WTC11 (cell line): ENCODE measurements around the gene PINK1. TPM values are rescaled to one million over a fixed set of nuclear protein-coding genes. Genes with fewer than 3 reads are reported as not detected.

Experiments used
- ATAC-seq: fragments of 200-7000 bp; cut with Tn5 transposase; 2 replicates; pipeline ENCODE4 v1.10.0; 2021; ENCODE audit warnings: mild to moderate bottlenecking, moderate library complexity
- CTCF ChIA-PET: fragments of 300-600 bp; sonication (Branson Sonifier 250); formaldehyde crosslinking; loops from one replicate; lab custom pipeline; 2021; ENCODE audit warnings: antibody characterized with exemption; lab: Charles Lee
- POLR2A ChIA-PET: fragments of 350-600 bp; sonication (Branson Sonifier 250); formaldehyde crosslinking; loops from one replicate; lab custom pipeline; 2021; ENCODE audit warnings: antibody characterized with exemption; lab: Charles Lee
- DNase-seq: peaks from one replicate; pipeline ENCODE4 v3.0.0; 2021; ENCODE audit warnings: low spot score
- H3K27ac Mint-ChIP-seq: 2 replicates; pipeline ENCODE4 v1.8.0; 2021; ENCODE audit warnings: mixed read lengths
- H3K27me3 Mint-ChIP-seq: 2 replicates; pipeline ENCODE4 v1.8.0; 2021; ENCODE audit warnings: low read depth, mild to moderate bottlenecking, moderate library complexity, mixed read lengths
- H3K36me3 Mint-ChIP-seq: 2 replicates; pipeline ENCODE4 v1.8.0; 2021; ENCODE audit warnings: mixed read lengths
- H3K4me1 Mint-ChIP-seq: 2 replicates; pipeline ENCODE4 v1.8.0; 2022; ENCODE audit warnings: mixed read lengths
- H3K4me3 Mint-ChIP-seq: 2 replicates; pipeline ENCODE4 v1.8.0; 2021; ENCODE audit warnings: mild to moderate bottlenecking, moderate library complexity, mixed read lengths
- H3K9me3 Mint-ChIP-seq: 2 replicates; pipeline ENCODE4 v1.8.0; 2021; ENCODE audit warnings: mixed read lengths
- AFF4 ChIP-seq: sonication (generic); formaldehyde crosslinking; IDR thresholded peaks from 2 replicates; pipeline ENCODE4 v1.8.1; 2023; ENCODE audit warnings: mild to moderate bottlenecking, missing genetic modification reagents, borderline replicate concordance
- E2F4 ChIP-seq: sonication (generic); formaldehyde crosslinking; IDR thresholded peaks from 2 replicates; pipeline ENCODE4 v1.8.1; 2022; ENCODE audit warnings: low read depth, mild to moderate bottlenecking, moderate library complexity, missing genetic modification reagents, borderline replicate concordance
- E2F5 ChIP-seq: sonication (generic); formaldehyde crosslinking; IDR thresholded peaks from 2 replicates; pipeline ENCODE4 v1.8.1; 2022; ENCODE audit warnings: mild to moderate bottlenecking, moderate library complexity, missing genetic modification reagents
- EMX1 ChIP-seq: fragments of 250-450 bp; sonication (Bioruptor Pico); IDR thresholded peaks from 2 replicates; pipeline ENCODE4 v1.8.0; 2021; ENCODE audit warnings: mild to moderate bottlenecking
- ETV6 ChIP-seq: sonication (generic); formaldehyde crosslinking; IDR thresholded peaks from 2 replicates; pipeline ENCODE4 v1.8.1; 2022; ENCODE audit warnings: mild to moderate bottlenecking, missing genetic modification reagents
- FOXJ3 ChIP-seq: sonication (generic); formaldehyde crosslinking; IDR thresholded peaks from 2 replicates; pipeline ENCODE4 v1.9.0; 2021; ENCODE audit warnings: missing genetic modification reagents, mild to moderate bottlenecking, borderline replicate concordance
- FOXP1 ChIP-seq: sonication (generic); formaldehyde crosslinking; IDR thresholded peaks from 2 replicates; pipeline ENCODE4 v1.8.0; 2022; ENCODE audit warnings: missing genetic modification reagents, mild to moderate bottlenecking, moderate library complexity, borderline replicate concordance
- JAZF1 ChIP-seq: fragments of 250-450 bp; sonication (Bioruptor Pico); IDR thresholded peaks from 2 replicates; pipeline ENCODE4 v1.9.0; 2021; ENCODE audit warnings: moderate library complexity, mild to moderate bottlenecking, inconsistent platforms
- KAT7 ChIP-seq: sonication (generic); formaldehyde crosslinking; IDR thresholded peaks from 2 replicates; pipeline ENCODE4 v1.8.1; 2023; ENCODE audit warnings: missing genetic modification reagents, mild to moderate bottlenecking, borderline replicate concordance
- RELA ChIP-seq: sonication (generic); formaldehyde crosslinking; IDR thresholded peaks from 2 replicates; pipeline ENCODE4 v1.8.1; 2022; ENCODE audit warnings: missing genetic modification reagents, mild to moderate bottlenecking, borderline replicate concordance
- SMAD3 ChIP-seq: sonication (generic); formaldehyde crosslinking; IDR thresholded peaks from 2 replicates; pipeline ENCODE4 v1.8.0; 2022; ENCODE audit warnings: missing genetic modification reagents, mild to moderate bottlenecking, borderline replicate concordance
- ZNF219 ChIP-seq: sonication (generic); formaldehyde crosslinking; IDR thresholded peaks from 2 replicates; pipeline ENCODE4 v1.8.0; 2023; ENCODE audit warnings: missing genetic modification reagents, mild to moderate bottlenecking, borderline replicate concordance
- ZNF423 ChIP-seq: fragments of 250-450 bp; sonication (Bioruptor Pico); IDR thresholded peaks from 2 replicates; pipeline ENCODE4 v2.1.2; 2022; ENCODE audit warnings: mild to moderate bottlenecking, moderate library complexity
- ZNF532 ChIP-seq: fragments of 250-450 bp; sonication (Bioruptor Pico); IDR thresholded peaks from 2 replicates; pipeline ENCODE4 v1.9.0; 2021; ENCODE audit warnings: mild to moderate bottlenecking, borderline replicate concordance
- total RNA-seq: library from RNA; stranded (reverse); gene quantifications from 3 replicates; pipeline ENCODE4 v1.2.3, GENCODE V29; 2021
- TF ChIP-seq, protein P1 (sequence below): fragments of 250-450 bp; sonication (Bioruptor Pico); conservative IDR thresholded peaks from 2 replicates; pipeline ENCODE4 v1.9.0; 2021; ENCODE audit warnings: mild to moderate bottlenecking

The PINK1 gene
- total RNA-seq, 1 experiment from 2014 or later: 47.7 TPM

DNA sequence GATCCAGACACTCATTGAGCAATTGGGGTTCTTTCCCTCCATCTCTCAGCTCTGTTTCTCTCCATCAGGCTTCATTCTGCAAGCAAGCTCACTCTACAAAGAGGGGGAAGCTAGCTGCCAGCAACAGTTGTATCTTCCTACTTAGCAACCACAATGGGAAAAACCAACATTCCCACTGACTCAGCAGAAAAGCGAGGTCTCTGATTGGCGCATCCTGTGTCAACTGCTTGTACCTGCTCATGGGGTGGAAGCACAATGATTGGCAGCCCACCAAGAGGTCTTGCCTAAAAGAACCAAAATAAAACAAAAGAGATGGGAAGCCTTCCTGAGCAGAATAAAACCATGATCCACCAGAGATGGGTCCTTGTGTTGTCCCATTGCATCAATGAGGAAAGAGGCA is 48.4 kb upstream of the PINK1 start (continued):
- TF ChIP-seq ZNF532 (CRISPR knock-in tag) (no peak), FOXJ3 (CRISPR knock-in tag) (no peak), SMAD3 (CRISPR knock-in tag) (no peak), JAZF1 (CRISPR knock-in tag) (no peak), AFF4 (no peak), EMX1 (CRISPR knock-in tag) (no peak), ETV6 (CRISPR knock-in tag) (no peak)
- TF ChIP-seq, protein P1, sequence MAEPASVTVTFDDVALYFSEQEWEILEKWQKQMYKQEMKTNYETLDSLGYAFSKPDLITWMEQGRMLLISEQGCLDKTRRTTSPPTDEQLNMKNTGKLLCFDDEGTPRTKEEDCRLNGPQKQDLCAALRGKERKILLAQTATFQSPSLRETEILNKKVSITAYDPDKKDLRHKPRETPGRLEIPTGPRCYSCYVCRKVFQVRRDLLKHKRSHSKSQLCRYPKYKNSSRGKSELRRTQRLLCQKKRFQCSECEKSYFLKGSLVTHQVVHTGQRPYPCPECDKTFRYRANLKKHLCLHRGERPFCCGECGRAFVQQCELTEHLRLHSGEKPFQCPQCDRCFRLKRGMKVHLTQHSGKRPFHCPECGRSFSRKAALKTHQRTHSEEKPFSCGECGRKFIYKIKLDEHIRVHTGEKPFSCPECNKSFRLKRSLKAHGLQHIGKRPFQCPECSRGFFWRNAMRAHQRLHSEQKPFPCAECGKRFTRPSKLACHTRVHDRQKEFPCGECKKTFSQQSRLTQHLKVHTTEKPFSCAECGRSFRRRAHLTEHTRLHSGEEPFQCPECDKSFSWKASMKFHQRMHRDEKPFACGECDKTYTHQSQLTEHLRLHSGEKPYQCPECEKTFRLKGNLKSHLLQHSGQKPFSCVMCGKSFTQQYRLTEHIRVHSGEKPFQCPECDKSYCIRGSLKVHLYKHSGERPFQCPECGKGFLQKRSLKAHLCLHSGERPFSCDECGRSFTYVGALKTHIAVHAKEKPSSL: no peak

- peaks cover 2% of the 10 kb centered on the region; the same call in 1 of the 2 replicates for H3K27me3 Mint-ChIP-seq
- DNase-seq (no peak), ATAC-seq (no peak)
- no peak overlapping the region for H3K4me3 Mint-ChIP-seq
- CTCF ChIA-PET: interaction anchor here (1.8 to 4.2 kb wide), 3 partner anchors 12 to 110 kb away, joined by 4 to 41 read pairs (median 9); no protein-coding TSS in a partner anchor
- peaks cover 36% of the 10 kb centered on the region for H3K4me1 Mint-ChIP-seq
- H3K36me3 Mint-ChIP-seq: no peaks in the 10 kb centered on the region
- no peak overlapping the region for H3K27ac Mint-ChIP-seq
- POLR2A ChIA-PET: no interaction called here
- TF ChIP-seq FOXP1 (CRISPR knock-in tag) (no peak), E2F4 (CRISPR knock-in tag) (no peak), EMX1 (CRISPR knock-in tag) (no peak), ZNF423 (CRISPR knock-in tag) (no peak), RELA (CRISPR knock-in tag) (no peak), E2F5 (CRISPR knock-in tag) (no peak), KAT7 (CRISPR knock-in tag) (no peak), ZNF219 (no peak)
- no peaks in the 10 kb centered on the region for H3K9me3 Mint-ChIP-seq
Measured at GRCh38 chr1:20586953-20587660, 46.2 kb upstream of the PINK1 start.
